Activated T-cell treated with anti-CD3 and anti-CD28 coated beads for 24 hours (primary cell): ENCODE data around the gene NKD2.
"Not testable (repeated sequence)": the region's sequence is repeated elsewhere in the genome, so short reads cannot be mapped to it uniquely, and the experiment has no call there.

Experiments used
- DNase-seq: peaks from one replicate; pipeline ENCODE4 v3.0.0-alpha.2; 2020; ENCODE audit warnings: low read depth

NKD2 gene

DNA sequence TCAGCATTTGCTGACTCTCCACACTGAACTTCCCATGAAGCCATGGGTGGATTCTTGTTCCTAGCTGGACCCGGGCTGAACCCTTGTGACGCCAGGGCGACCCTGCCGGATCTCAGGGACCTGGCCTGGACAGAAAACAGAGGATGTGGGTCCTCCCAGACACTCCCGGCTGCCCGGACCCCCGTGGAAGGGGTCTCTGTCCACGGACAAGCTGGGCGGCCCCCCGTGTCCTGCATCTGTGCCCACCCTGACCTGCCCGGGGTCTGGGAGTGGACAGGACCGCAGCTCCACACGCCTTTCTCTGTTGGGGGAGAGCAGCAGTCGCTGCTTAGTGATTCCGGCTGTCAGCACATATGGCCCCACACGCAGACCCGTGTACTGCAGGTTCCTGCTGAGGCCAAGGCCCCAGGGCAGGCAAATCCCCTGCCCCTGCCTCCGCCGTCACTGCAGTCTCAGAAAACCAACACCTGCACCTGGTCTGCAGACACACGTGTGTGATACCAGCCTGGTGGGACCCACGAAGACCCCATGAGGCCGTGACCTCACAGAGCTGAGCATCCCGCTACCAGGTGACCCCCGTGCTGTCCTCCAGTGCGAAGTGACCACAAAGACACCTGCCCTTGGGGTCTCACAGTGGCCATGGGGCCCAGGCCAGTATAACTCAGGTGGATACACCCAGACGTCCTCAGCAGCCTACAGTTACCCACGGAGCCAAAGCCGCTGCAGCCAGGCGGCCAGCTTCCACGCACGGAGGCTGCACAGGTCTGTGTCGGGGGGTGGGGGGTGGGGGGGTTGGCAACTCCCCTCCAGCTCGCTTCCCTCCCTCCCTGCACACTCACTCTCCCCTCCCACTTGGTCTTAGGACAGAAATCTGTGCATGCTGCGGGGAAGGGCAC is 50.6 kb downstream of the NKD2 start:
- no peak for DNase-seq

DNA sequence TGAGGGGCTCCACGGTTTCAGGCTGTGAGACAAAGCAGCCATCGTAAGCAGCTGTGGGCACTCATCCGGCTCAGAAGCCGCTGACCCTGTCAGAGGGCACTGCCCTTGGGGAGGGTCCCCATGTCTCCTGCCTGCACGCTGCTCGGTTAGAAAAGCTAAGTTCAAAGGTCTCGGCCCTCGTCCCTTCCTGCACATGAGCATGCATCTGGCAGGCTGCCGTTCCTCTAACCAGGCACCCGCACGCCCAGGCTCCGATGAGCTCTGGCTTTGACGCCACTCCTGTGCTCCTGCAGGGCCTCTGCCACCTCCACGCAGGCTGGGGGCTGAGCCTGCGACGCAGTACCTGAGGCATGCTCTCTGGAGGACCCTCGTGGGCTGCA is 51.3 kb downstream of the NKD2 start:
- DNase-seq = no peak

DNA sequence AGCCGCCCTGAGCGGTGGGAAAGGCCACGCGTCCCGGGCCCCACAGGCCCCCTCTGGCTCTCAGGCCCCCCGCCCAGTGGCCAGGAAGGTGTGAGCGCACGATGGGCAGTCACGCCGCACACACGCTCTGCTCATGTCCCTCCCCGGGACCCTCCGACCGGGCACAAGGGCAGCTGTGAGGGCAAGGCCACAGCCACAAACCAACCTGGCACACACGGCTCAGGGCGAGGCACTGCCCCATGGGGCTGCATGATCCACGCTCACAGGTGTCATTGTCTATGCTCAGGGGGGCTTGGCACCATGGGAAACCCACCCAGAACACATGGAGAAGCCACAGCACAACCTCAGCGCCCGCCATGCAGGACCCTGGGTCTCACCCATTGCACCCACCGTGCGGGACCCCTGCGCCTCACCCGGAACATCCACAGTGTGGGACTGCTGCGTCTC is 52.0 kb downstream of the NKD2 start:
- no peak for DNase-seq

DNA sequence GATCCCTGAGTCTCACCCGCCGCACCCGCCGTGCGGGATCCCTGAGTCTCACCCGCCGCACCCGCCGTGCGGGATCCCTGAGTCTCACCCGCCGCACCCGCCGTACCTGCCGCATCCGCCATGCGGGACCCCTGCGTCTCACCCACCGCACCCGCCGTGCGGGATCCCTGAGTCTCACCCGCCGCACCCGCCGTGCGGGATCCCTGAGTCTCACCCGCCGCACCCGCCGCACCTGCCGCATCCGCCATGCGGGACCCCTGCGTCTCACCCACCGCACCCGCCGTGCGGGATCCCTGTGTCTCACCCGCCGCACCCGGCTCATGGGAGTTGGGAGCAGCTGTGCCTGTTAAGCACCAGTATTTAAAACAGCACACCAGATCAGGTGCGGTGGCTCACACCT is 52.7 kb downstream of the NKD2 start:
- DNase-seq = not testable (repeated sequence)

DNA sequence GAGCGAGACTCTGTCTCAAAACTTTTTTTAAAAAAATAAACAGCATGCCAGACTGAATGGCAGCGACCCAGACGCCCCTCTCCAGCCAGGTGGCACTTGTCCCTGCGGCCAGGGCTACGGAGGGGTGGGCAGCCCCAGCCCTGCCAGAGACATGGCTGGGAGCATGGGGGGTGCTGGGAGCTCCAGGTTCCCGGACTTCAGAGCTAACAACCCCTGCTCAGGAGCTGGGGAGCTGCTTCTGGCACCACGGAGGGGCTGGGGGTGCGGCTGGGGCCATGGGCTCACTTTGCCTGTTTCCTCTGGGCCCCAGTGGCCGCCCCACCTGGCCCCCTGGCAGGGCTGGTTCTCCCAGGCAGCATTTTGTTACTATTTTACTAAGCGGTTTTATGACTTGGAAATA is 53.3 kb downstream of the NKD2 start:
- DNase-seq = no peak

DNA sequence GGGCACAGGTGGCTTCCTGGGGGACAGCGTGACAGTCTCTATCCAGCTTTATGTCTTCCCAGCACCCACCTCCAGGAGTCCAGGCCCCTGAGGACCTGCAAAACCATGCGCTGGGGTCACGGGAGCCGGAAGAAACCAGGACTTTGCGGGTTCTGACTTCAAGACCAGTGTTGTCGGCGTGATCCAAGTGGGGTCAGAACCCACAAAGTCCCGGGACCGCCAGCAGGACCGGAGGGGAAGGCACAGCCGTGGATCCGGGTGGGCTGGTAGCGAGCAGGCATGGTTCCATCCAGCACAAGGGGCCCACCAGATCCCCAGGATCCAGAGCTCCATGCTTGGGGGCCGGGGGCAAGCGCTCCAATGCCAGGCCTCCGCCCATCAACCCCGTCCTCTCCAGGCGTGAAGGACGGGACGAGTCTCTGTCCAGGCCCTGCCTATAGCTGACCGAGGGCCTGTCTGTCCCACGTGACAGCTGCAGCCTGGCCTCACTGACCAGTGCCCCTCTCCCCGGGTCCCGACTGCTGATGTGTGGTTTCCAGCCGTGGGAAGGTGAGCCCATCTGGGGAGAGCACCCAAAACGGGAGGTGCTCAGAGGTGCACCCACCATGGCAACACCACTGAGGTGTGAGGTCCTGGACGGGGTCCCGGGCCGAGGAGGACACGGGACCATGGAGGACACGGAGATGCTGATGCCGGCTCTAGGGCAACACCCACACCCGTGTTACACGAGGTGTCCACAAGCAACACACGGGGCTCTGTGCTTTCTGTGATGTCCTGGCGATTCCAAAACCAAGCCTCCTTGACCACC is 54.4 kb downstream of the NKD2 start:
- DNase-seq = no peak

DNA sequence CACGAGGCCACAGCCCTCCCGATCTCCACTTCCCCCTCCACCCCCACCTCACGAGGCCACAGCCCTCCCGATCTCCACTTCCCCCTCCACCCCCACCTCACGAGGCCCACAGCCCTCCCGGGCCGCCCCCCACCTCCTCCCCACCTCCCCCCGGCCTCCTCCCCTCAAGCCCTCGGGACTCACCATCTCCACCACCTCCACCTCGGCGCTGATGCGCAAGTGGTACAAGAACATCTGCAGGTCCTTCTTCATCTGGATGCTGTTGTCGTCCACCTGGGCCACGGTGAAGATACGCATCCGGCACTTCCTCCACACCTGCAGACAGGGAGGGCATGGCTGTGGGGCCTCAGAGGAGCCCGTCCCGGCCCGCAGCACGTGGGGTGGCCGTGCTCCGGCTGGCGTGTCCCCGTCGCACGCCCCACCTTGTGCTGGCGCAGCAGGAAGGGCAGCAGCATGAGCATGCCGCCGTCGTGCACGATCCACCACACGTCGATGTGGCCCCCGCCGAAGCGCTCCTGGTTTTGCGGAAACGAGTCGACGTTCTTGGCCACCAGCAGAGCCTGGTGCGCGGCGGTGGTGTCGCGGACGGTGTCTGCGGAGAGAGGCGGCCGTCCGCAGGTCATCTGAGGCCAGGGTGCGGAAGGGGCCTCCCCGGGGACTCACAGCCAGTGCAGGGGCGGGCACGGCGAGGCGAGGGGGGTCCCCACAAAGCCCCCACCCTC is 55.2 kb downstream of the NKD2 start:
- DNase-seq = no peak

DNA sequence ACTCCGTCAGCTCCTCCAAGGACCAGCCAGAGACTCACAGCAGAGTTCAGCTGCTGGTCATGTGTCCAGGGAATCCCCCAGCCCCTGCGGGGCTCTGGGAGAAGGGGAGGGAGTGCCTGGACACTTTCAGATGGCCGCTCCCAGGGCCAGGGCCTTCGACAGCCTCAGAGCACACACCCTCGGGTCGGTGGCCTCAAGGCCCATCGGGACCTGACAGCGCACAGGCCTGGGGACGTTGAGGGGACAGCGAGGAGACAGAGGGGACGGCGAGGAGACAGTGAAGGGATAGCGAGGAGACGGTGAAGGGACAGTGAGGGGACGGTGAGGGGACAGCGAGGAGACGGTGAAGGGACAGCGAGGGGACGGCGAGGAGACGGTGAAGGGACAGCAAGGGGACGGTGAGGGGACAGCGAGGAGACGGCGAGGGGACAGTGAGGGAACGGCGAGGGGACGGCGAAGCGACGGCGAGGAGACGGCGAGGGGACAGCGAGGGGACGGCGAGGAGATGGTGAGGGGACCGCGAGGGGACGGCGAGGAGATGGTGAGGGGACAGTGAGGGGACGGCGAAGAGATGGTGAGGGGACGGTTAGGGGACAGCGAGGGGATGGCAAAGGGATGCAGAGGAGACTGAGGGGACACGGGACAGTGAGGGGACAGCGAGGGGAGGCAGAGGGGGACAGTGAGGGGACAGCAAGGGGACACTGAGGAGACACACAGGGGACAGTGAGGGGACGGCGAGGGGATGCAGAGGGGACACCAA is 56.0 kb downstream of the NKD2 start:
- no peak for DNase-seq

DNA sequence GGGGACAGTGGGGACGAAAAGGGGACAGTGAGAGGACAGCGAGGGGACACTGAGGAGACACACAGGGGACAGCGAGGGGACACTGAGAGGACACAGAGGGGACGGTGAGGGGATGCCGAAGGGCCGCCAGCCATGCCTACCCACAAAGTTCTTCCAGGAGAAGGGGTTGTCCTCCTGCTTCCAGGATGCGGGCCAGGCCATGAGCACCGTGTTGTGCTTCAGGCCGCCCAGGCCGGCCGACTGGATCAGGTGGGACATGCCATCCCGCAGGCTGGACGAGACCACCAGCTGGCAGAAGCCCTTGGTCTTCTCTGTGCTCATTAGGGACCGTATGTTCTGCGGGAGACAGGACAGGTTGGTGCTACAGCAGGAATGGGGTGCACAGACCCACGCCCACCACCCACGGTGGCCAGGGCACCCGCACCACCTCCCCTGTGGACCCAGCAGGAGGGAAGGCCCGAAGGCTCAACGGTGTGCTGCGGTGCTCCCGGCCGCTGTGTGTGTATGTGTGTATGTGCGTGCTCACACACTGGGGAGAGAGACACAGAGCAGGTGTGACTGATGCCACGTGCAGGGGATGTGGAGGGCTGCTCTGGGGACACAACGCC is 56.6 kb downstream of the NKD2 start:
- no peak for DNase-seq

DNA sequence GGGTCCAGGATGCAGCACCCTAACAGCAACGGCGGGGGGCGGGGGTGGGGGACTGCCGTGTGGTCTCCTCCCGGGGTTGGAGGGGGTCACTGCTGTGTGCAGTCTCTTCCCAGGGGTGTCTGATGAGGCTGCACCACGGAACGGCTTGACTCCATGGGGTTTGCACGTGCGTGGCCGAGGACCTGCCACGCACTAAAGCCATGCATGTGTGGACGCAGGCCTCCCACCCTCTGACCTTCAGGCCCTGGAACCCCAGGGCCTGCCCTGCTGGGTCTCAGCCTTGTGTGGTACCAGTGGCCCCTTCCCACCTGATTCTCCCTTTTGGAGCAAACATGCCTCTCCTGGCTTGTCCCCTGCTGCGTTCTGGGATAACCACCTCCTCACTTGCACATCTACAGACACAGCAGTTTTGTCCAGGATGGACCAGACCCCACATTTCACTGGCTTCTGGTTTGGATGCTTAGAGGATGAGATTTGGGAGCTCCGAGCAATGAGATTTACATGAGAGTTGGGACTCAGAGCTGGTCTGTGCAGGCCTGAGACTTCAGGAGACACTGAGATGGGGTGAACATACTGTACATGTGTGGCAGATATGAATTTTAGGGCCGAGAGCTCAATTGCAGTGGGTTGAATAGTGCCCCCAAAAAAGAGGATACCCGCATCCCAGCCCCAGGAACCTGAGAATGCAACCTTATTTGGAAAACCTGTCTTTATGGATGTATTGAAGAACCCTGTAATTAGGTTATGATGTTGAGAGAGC is 57.5 kb downstream of the NKD2 start:
- no peak for DNase-seq

DNA sequence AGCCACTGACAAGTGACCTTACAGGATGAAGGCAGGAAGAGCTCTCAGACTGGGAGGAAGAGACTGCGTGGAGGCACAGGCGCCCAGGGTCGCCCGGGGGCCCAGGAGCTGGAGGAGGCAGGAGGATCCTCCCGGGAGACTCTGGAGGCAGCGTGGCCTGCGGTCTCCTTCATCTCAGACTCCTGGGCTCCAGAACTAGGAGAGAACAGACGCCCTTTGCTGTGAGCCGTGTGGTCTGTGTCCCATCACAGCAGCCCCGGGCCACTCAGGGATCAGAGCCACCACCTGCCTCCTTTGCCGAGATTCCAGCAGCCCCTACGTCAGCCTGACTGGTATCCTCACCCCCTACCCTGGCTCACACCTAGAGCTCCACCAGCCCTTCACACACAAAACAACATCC is 58.1 kb downstream of the NKD2 start:
- no peak for DNase-seq

DNA sequence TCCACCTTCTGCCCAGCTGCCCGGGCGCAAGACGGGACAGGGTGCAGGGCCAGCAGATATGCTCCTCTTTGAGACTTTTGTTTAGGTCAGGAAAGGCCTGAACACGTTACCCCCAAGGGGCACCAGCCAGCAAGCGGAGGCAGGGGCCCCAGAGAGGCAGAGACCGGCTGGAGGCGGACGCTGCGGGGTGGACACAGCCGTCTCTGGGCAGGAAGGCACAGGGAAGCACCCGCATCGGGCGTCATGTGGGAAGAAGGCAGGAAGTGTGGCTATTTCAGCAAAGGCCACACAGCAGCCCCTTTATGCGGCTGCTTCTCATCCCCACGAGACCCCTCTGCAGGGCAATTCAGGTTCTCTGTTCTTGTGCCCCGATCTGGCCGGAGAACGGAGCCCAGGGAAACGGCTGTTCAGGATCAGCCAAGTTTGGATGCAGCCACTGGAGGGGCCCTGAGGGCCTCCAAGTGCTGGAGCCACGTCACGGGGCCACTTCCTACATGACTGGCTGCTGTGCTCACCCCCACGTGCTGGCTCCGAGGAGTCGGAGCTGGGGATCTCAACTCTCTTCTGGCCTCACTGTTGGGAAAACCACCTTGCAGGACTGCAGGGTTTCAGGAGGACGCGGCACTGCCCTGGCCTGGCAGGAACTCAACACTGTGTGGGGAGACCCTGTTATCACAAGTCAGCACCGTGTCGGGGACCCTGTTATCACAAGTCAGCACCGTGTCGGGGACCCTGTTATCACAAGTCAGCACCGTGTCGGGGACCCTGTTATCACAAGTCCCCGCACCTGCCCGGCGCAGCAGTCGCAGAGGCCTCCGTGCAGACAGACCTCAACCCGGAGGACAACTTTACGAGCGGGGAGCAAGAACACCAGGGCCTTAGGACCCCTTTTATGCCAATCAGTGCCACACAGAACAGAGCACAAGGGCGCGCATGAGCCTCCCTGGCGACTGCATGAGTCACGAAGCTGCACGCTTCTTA is 58.8 kb downstream of the NKD2 start:
- DNase-seq = no peak

DNA sequence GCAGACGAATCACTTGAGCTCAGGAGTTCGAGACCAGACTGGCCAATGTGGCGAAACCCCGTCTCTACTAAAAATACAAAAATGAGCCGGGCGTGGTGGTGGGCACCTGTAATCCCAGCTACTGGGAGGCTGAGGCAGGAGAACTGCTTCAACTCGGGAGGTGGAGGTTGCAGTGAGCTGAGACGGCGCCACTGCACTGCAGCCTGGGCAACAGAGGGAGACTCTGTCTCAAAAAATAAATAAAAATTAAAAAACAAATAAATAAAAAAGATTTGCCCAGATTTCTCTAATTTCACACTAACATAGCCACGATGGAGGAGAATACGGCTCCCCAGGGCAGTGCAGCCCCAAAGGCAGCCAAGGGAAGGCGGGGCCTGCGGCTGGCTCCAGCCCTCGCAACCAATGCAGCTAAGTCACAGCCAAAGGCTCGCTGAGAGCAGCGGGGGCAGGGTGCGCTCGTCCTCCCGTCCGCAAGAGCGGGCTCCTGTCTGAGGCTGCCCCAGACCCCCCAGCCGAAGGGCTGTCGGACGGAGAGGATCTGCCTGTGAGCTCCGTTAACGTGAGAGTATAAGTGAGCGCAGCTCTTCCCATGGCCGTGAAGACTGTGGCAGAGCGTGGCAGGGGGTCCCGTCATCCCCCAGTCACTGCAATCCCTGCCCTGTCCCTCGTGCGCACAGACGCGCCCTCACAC is 59.7 kb downstream of the NKD2 start:
- no peak for DNase-seq

DNA sequence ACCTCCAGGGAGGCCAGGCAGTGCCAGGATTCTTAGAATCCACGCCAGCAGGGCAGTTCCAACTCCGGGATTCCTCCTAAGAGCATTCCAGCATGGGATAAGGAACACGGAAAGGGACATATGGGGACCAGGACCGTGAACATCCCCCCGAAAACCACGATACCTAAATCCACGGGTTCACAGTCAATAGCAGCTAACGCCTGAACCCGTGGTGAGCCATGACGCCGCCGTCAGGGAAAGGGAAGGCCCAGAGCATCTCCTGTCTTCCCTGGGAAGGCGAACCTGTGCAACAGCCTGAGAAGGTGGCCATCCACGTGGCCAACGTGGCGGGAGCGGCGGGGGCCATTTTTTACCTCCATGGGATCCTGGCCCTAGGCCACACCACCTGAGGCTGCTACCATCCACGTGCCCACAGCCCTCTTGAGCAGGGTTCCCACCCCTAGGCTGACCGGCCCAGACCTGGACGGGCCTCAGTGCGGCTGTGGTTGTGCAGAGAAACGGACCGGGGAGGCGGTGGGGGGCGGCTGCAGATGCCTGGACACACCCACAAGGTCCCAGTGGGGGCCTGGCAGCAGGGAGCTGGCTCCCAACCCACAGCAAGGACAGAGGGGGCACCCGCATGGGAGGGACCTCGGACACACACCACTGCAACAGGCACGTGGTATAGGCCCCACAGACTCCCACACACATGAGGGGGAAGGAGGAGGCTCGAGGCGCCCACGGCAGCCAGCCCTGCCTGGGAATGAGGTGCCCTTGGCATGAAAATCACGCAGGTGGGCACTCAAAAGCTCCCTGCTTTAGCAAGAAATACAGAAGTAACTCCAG is 60.5 kb downstream of the NKD2 start:
- DNase-seq = no peak

DNA sequence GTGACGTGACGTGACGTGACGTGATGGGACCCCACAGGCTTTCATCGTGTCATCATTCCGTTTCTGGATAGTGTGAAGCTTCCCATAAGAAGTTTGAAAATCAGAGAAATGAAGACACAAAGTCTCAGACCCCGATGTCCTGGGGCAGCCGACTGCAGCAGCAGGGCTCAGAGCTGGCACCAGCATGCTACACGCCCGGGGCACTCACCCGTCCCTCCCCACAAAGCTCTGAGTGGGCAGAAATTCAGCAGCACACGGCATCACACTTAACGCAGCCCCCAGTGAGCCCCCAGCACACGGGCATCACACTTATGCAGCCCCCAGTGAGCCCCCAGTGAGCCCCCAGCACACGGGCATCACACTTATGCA is 61.1 kb downstream of the NKD2 start:
- no peak for DNase-seq

DNA sequence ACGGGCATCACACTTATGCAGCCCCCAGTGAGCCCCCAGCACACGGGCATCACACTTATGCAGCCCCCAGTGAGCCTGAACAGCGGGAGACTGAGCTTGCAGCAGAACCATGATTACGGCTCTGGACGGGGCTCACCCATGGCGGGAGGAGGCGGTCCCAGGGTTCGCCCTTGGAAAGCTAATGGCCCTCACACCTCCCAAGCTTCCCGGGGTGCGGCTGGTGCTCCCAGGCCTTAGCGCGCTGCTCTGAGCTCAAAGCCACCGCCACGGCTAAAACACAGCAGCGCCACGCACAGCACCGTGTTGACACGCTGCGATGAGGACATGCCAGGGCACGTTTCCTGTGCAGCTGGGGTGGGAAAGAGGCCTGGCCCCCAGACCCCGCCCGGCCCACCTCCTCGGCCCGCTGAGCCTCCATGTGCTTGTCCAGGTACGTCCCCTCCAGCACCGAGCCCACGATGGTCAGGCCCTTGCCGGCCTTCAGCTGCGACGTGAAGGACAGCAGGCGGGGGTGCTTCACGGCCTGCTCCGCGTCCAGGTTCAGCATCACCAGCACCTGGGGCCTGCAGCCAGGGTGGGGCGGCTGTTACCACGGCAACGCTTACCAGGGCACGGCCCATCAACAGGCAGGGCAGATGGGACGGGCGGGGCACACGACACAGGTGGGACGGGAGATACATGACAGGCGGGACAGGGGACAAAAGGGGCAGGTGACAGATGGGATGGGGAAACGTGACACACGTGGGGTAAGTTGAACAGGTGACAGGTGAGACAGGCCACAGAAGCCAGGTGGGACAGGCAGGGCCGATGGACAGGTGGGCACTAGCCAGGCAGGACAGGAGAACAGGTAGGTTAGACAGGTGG is 64.9 kb downstream of the NKD2 start:
- no peak for DNase-seq

DNA sequence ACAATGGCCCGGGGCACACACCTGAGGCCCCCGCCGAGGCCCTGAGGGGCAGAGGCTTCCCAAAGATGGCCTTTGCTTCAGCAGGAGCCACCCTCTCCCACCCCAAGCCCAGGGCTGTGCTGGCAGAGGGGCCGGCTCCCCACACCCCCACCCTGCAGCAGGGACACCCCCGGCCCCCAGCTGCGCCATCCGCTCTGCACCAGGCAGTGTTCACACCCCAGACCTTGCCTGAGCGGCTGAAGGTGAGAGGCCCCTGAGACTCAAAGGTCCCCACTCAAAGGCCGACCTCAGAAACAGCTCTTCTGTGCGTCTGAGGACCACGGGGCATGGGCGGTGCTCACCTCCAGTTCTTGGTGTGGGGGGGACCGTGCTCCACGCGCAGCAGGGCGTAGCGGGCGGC is 65.6 kb downstream of the NKD2 start:
- no peak for DNase-seq
